SJSA1 (cell line): ENCODE measurements around the gene SLCO2B1. TPM values are rescaled to one million over a fixed set of nuclear protein-coding genes. Genes with fewer than 3 reads are reported as not detected.
"Not testable (repeated sequence)": the region's sequence is repeated elsewhere in the genome, so short reads cannot be mapped to it uniquely, and the experiment has no call there.

Experiments
- DNase-seq, 2 experiments: peaks; one replicate each; pipeline ENCODE4 v3.0.0-alpha.2; 2015 to 2020; ENCODE audit warnings: low spot score in 2 of 2, low read depth in 1 of 2
- H3K27ac ChIP-seq: fragments of 250-450 bp; sonication (Bioruptor Pico); 2 replicates; pipeline ENCODE4 v1.5.1; 2020; ENCODE audit warnings: mild to moderate bottlenecking, moderate library complexity
- H3K27me3 ChIP-seq: fragments of 250-450 bp; sonication (Bioruptor Pico); replicated peaks from 2 replicates; pipeline ENCODE4 v1.5.1; 2020; ENCODE audit warnings: mild to moderate bottlenecking, moderate library complexity
- H3K36me3 ChIP-seq: fragments of 250-450 bp; sonication (Bioruptor Pico); 2 replicates; pipeline ENCODE4 v1.5.1; 2020; ENCODE audit warnings: mild to moderate bottlenecking
- H3K4me1 ChIP-seq: fragments of 250-450 bp; sonication (Bioruptor Pico); replicated peaks from 2 replicates; pipeline ENCODE4 v1.6.1; 2021; ENCODE audit warnings: mild to moderate bottlenecking
- H3K4me3 ChIP-seq: fragments of 250-450 bp; sonication (Bioruptor Pico); 2 replicates; pipeline ENCODE4 v1.5.1; 2020; ENCODE audit warnings: mild to moderate bottlenecking
- H3K9me3 ChIP-seq: fragments of 250-450 bp; sonication (Bioruptor Pico); replicated peaks from 2 replicates; pipeline ENCODE4 v1.5.1; 2020; ENCODE audit warnings: mild to moderate bottlenecking
- total RNA-seq: library from RNA; depleted of rRNA; stranded (reverse); fragments of >200 nt; shearing (Covaris generic); gene quantifications from 2 replicates; pipeline ENCODE4 v1.2.3, GENCODE V29; 2014; rRNA removed

The SLCO2B1 gene, protein sequence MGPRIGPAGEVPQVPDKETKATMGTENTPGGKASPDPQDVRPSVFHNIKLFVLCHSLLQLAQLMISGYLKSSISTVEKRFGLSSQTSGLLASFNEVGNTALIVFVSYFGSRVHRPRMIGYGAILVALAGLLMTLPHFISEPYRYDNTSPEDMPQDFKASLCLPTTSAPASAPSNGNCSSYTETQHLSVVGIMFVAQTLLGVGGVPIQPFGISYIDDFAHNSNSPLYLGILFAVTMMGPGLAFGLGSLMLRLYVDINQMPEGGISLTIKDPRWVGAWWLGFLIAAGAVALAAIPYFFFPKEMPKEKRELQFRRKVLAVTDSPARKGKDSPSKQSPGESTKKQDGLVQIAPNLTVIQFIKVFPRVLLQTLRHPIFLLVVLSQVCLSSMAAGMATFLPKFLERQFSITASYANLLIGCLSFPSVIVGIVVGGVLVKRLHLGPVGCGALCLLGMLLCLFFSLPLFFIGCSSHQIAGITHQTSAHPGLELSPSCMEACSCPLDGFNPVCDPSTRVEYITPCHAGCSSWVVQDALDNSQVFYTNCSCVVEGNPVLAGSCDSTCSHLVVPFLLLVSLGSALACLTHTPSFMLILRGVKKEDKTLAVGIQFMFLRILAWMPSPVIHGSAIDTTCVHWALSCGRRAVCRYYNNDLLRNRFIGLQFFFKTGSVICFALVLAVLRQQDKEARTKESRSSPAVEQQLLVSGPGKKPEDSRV
- 0.13 and 2.2 TPM in 2 replicates for total RNA-seq

DNA sequence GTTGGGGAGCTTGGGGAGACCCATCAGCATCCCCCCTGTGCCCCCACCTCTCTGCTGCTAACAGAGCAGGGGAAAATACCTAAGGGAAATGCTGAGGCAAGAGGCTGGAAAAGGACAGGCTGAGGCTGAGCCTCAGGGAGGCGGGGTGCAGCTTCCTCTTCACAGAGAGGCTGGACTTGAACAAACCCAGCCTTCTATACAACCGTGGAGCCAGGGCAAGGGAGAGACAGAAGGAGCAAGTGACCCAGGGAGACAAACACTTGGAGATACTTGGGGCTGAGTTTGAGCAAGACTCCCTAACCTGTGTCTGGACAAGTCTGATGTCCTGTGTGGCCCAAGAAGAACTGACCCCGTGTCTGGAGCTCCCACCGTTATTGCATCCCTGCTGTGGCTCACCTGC lies at the start of gene SLCO2B1:
Gene SLCO2B1 (plus strand): TSS at position 229 of the 400 bp plus-strand sequence. CDS start 275 bp downstream, outside the sequence.
- Histone ChIP-seq H3K27ac (no peak within 1 kb of the TSS), H3K9me3 (no peaks in the 10 kb centered on the region), H3K36me3 (no peaks in the 10 kb centered on the region), H3K4me3 (no peak within 1 kb of the TSS), H3K4me1 (peaks cover 18% of the 10 kb centered on the region), H3K27me3 (no peaks in the 10 kb centered on the region)
- DNase-seq: no peak

DNA sequence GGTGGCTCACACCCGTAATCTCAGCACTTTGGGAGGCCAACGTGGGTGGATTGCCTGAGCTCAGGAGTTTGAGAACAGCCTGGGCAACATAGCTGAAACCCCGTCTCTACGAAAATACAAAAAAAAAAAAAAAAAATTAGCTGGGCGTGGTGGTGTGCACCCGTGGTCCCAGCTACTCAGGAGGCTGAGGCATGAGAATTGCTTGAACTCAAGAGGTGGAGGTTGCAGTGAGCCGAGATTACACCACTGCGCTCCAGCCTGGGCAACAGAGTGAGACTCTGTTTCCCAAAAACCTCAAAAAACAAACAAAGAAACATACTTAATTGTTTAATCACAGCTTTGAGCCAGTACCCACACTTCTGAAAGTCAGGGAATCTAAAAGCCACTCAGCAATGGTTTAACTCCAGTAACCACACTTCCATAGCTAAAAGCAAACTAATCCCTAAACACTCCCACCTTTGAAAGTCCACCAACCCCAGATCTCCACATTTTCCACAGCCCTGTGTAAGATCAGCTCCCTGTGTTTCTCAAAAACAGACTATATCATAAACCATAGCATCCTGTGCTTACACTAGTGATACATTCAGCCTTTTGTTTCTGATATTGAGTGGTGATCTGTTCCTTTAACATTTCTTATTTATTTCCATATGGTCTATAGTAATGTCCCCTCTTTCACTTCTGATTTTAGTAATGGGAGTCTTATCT lies 49.3 kb upstream of the SLCO2B1 start:
- no peak overlapping the region for H3K27ac ChIP-seq
- peaks cover 5% of the 10 kb centered on the region for H3K4me1 ChIP-seq
- no peaks in the 10 kb centered on the region for H3K27me3 ChIP-seq
- no peak for DNase-seq
- H3K36me3 ChIP-seq: no peaks in the 10 kb centered on the region
- no peak overlapping the region for H3K4me3 ChIP-seq
- no peaks in the 10 kb centered on the region for H3K9me3 ChIP-seq

DNA sequence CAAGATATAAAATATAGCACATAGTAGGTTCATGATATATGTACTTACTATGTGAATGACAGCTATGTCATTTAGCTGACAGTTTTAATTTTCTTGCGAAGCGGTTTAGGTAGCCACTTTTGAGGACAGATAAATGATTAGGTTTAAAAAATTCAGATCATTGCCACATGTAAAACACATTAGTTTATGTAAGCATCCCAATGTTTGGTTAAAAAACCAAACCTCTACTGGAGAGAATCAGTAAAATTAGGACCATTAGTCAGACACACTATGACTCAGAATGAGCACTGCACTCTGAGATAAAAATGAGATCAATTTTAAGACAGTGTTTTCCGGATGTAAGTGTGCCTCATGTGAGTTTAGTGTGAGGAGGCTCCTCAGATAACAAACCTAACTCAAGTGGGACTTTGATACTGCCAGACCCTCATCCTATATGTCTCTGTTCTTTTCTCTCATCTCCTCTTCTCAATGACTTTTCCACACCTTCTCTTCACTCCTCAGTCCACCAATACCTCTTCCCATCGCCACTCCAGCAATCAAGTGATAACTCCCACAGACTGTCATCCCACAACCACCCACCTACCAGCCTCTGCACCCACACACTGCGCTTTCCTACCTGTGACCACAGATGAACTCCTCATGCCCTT lies 47.4 kb upstream of the SLCO2B1 start:
- DNase-seq: no peak
- H3K36me3 ChIP-seq: no peaks in the 10 kb centered on the region
- peaks cover 5% of the 10 kb centered on the region for H3K4me1 ChIP-seq
- H3K27ac ChIP-seq: no peak overlapping the region
- no peaks in the 10 kb centered on the region for H3K27me3 ChIP-seq
- H3K4me3 ChIP-seq: no peak overlapping the region
- H3K9me3 ChIP-seq: no peaks in the 10 kb centered on the region

DNA sequence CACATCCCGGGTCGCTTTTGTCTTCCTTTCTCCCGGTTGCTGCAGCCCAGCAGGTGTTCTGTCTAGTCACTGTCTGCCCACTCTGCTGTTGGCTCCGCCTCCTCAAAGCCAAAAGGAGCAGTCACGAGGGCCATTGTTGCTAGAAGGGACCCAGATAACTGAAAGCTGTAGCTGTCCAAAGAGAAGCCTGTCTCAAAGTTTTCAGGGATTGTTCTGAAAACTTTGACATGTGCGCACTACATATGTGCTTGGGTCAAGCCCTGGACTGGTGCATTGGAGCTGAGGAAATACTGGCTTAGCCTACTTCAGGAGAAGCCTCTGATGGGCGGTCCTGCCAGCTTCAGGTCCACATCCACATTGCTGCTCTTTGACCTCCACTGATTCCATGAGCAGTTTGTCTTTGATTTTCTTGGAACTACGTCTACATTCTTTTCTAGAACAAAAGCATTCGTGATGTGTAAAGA lies 45.4 kb upstream of the SLCO2B1 start:
- Histone ChIP-seq H3K27ac (no peak overlapping the region), H3K4me3 (no peak overlapping the region), H3K9me3 (no peaks in the 10 kb centered on the region), H3K4me1 (peaks cover 5% of the 10 kb centered on the region), H3K36me3 (no peaks in the 10 kb centered on the region), H3K27me3 (no peaks in the 10 kb centered on the region)
- DNase-seq: no peak

DNA sequence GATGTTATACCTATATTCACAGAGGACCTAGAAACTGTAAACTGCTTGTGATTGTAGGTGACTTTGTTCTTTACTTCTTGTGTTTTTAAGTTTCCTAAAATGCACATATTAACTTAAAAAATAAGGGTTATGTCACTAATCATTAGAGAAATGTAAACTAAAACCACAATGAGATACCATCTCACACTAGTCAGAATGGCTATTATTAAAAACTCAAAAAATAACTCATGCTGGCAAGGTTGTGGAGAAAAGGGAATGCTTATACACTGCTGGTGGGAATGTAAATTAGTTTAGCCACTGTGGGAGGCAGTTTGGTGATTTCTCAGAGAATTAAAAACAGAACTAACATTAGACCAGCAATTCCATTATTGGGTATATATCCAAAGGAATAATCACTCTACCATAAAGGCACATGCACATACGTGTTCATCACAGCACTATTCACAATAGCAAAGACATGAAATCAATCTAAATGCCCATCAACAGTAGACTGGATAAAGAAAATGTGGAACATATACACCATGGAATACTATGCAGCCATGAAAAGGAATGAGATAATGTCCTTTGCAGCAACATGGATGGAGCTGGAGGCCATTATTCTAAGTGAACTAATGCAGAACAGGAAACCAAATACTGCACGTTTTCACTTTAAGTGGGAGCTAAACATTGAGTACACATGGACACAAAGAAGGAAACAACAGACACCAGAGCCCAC lies 44.8 kb upstream of the SLCO2B1 start:
- not testable (repeated sequence) for DNase-seq, H3K36me3 ChIP-seq, H3K27ac ChIP-seq, H3K9me3 ChIP-seq, H3K27me3 ChIP-seq, H3K4me1 ChIP-seq, H3K4me3 ChIP-seq

DNA sequence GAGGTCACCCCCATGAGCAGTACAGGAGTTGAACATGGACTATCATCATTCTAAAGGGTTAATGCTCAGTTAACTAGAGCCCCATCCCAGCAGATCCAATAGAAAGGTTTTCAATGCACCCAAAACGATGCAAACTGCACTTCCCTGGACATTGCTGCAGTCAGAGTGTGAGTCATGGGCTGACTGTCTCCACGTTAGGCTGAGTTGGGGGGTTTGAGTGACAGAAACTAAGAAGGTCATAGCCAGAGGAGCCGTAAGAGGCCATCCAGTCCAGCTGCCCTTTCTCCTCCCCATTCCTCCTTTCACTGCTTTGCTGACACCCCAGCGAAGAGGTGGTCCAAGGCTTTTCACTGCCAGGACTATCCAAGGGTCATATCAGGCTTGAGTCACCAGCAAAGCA lies 43.7 kb upstream of the SLCO2B1 start:
- Histone ChIP-seq H3K4me1 (peaks cover 5% of the 10 kb centered on the region), H3K36me3 (no peaks in the 10 kb centered on the region), H3K9me3 (no peaks in the 10 kb centered on the region), H3K27me3 (no peaks in the 10 kb centered on the region), H3K4me3 (no peak overlapping the region), H3K27ac (no peak overlapping the region)
- DNase-seq: no peak

DNA sequence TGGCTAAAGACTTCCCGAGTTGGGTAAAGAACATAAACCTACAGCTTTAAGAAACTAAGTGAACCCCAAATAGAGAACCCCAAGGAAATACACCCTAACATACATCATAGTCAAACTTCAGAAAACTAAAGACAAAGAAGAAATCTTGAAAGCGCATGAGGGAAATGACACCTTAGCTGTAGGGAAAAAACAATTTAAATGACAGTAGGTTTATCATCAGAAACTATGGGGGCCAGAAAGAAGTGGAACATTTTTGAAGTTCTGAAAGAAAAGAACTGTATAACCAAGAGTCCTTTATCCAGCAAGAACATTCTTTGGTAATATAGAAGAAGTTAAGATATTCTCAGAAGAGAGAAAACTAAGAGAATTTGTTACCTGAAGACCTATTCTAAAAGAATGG lies 38.7 kb upstream of the SLCO2B1 start:
- H3K9me3 ChIP-seq: no peaks in the 10 kb centered on the region
- H3K36me3 ChIP-seq: no peaks in the 10 kb centered on the region
- no peak overlapping the region for H3K27ac ChIP-seq
- H3K4me1 ChIP-seq: no peaks in the 10 kb centered on the region
- H3K4me3 ChIP-seq: no peak overlapping the region
- no peak for DNase-seq
- H3K27me3 ChIP-seq: no peaks in the 10 kb centered on the region

DNA sequence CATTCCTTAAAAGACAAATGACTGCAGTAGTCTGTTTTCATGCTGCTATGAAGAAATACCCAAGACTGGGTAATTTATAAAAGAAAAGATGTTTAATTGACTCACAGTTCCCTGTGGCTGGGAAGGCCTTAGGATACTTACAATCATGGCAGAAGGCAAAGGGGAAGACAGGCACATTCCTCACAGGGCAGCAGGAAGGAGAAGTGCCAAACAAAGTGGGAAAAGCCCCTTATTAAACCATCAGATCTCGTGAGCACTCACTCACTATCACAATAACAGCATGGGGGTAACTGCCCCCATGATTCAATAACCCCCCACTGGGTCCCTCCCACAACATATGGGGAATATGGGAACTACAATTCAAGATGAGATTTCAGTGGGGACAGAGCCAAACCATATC lies 37.9 kb upstream of the SLCO2B1 start:
- H3K4me3 ChIP-seq: no peak overlapping the region
- no peaks in the 10 kb centered on the region for H3K27me3 ChIP-seq

DNA sequence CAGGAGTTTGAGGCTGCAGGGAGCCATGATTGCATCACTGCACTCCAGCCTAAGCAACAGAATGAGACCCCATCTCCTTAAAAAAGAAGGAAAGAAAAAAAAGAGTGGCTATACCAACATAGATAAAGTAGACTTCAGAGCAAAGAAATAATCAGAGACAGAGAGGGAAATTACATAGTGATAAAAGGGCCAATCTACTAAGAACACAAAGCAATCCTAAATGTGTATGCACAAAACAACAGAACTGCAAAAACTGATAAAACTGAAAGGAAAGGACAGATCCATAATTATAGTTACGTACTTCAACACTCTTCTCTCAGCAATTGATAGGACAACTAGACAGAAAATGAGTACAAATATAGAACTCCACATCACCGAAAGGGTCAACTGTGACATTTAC lies 36.4 kb upstream of the SLCO2B1 start:
- Histone ChIP-seq H3K27me3 (no peaks in the 10 kb centered on the region), H3K4me1 (no peaks in the 10 kb centered on the region), H3K27ac (no peak overlapping the region), H3K4me3 (no peak overlapping the region), H3K36me3 (no peaks in the 10 kb centered on the region), H3K9me3 (no peaks in the 10 kb centered on the region)
- no peak for DNase-seq

More for the DNA sequence above, 37.9 kb upstream of the SLCO2B1 start:
- H3K36me3 ChIP-seq: no peaks in the 10 kb centered on the region
- H3K4me1 ChIP-seq: no peaks in the 10 kb centered on the region
- H3K9me3 ChIP-seq: no peaks in the 10 kb centered on the region
- no peak overlapping the region for H3K27ac ChIP-seq
- DNase-seq: no peak

DNA sequence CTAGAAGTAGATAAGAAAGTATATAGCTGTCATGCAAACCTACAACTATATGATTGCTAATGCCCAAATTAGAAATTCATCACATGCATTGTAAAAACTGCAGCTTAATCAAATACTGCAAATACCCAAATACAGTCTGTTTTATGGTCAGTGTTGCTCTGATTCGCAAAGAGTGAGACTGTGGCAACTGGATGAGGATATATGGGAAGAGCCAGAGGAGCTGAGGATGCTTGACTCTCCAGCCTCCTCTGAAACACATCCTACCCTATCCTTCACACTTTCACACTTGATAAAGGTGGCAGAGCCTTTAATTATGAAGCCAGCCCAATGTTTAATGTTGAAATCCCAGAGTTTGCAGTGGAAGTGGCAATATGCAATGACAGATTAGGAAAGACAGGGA lies 32.3 kb upstream of the SLCO2B1 start:
- no peak overlapping the region for H3K27ac ChIP-seq
- no peak for DNase-seq

DNA sequence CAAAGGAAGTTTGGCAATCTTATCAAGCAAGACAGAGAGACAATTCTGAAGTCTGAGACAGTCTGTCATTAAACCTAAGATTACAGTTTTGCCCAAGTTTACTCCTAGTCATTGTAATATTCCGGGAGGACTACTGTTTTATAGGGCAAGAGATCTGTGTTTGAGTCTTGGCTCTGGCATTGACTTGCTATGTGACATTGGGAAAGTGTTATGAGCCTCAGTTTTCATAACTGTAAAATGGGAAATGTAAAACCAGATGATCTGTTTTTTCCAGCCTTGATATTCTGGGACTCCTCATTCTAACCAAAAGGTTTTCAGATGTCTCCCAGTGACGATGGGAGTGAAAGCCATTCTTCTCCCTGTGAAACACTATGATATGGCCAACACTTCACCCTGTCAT lies 24.3 kb upstream of the SLCO2B1 start:
- Histone ChIP-seq H3K36me3 (no peaks in the 10 kb centered on the region), H3K4me1 (no peaks in the 10 kb centered on the region), H3K9me3 (no peaks in the 10 kb centered on the region), H3K4me3 (no peak overlapping the region), H3K27me3 (no peaks in the 10 kb centered on the region), H3K27ac (no peak overlapping the region)
- no peak for DNase-seq

More for the DNA sequence above, 32.3 kb upstream of the SLCO2B1 start:
- Histone ChIP-seq H3K4me1 (no peaks in the 10 kb centered on the region), H3K4me3 (no peak overlapping the region), H3K36me3 (no peaks in the 10 kb centered on the region), H3K9me3 (no peaks in the 10 kb centered on the region), H3K27me3 (no peaks in the 10 kb centered on the region)

DNA sequence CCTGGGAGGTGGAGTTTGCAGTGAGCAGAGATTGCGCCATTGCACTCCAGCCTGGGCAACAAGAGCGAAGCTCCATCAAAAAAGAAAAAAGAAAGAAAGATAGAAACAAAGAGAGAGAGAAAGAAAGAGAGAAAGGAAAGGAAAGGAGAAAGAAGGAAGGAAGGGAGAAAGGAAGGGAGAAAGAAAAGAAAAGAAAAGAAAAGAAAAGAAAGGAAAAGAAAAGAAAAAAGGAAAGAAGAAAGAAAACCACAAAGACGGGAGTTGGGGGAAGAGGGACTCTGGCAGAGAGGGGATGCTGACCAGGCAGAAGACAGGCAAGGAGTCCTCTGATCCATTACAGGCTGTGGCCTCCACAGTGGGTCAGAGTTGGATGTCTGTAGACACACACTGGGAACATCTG lies 18.8 kb upstream of the SLCO2B1 start:
- Histone ChIP-seq H3K4me1 (no peaks in the 10 kb centered on the region), H3K27me3 (no peaks in the 10 kb centered on the region), H3K4me3 (no peak overlapping the region), H3K36me3 (no peaks in the 10 kb centered on the region), H3K27ac (no peak overlapping the region), H3K9me3 (no peaks in the 10 kb centered on the region)
- DNase-seq: no peak

DNA sequence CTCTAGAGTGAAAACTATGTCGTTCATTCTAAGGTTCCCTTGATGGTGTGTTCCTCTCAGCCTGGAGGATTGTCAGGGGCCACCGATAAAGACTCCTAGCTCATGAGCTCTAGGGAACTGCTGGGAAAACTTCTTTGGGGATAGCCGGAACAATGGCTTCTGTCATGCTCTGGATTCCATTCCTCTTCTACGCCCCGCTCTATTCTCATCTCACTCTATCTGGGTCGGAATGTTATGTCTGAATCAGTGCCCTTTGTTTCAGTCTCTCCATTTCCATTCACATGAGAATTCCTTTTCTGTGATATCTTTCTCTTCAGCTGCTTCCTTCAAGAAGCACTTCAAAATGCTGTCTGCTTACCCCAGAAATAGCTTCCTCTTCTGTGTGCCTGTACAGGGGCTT lies 16.9 kb upstream of the SLCO2B1 start:
- H3K27me3 ChIP-seq: no peaks in the 10 kb centered on the region
- H3K36me3 ChIP-seq: no peaks in the 10 kb centered on the region
- no peak for DNase-seq
- no peaks in the 10 kb centered on the region for H3K4me1 ChIP-seq
- H3K4me3 ChIP-seq: no peak overlapping the region
- no peaks in the 10 kb centered on the region for H3K9me3 ChIP-seq
- no peak overlapping the region for H3K27ac ChIP-seq
